GM23248 (cell line): ENCODE measurements around the gene FAM163A. TPM values are rescaled to one million over a fixed set of nuclear protein-coding genes. Genes with fewer than 3 reads are reported as not detected.
A peak's percentile ranks its signal among the peaks of the same experiment; 100 is the strongest.

Experiments
- DNase-seq: peaks from one replicate; pipeline ENCODE4 v3.0.0-alpha.2; 2015
- H2AFZ ChIP-seq: fragments of 200-600 bp; sonication (generic); 2 replicates; pipeline ENCODE4 v1.6.1; 2016; ENCODE audit warnings: antibody characterized with exemption
- H3F3A ChIP-seq: fragments of 200-600 bp; sonication (generic); 2 replicates; pipeline ENCODE4 v1.6.1; 2016; ENCODE audit warnings: mild to moderate bottlenecking, antibody characterized with exemption, mixed run types; ENCODE audit not compliant: insufficient read depth
- H3K27ac ChIP-seq: fragments of 200-600 bp; sonication (generic); 2 replicates; pipeline ENCODE4 v1.5.1; 2016; ENCODE audit warnings: mild to moderate bottlenecking
- H3K27me3 ChIP-seq: fragments of 200-600 bp; sonication (generic); replicated peaks from 2 replicates; pipeline ENCODE4 v1.6.1; 2016; ENCODE audit warnings: mild to moderate bottlenecking; ENCODE audit not compliant: insufficient read depth
- H3K36me3 ChIP-seq: fragments of 200-600 bp; sonication (generic); 2 replicates; pipeline ENCODE4 v1.6.1; 2016; ENCODE audit warnings: low read depth, mild to moderate bottlenecking
- H3K4me1 ChIP-seq: fragments of 200-600 bp; sonication (generic); 2 replicates; pipeline ENCODE4 v1.6.1; 2016; ENCODE audit warnings: mild to moderate bottlenecking; ENCODE audit not compliant: insufficient read depth
- H3K4me2 ChIP-seq: fragments of 200-600 bp; sonication (generic); one replicate; pipeline ENCODE4 v1.6.1; 2016; ENCODE audit warnings: mild to moderate bottlenecking; ENCODE audit not compliant: unreplicated experiment
- H3K4me3 ChIP-seq: fragments of 200-600 bp; sonication (generic); 2 replicates; pipeline ENCODE4 v1.5.1; 2016; ENCODE audit warnings: mild to moderate bottlenecking
- H3K79me2 ChIP-seq: fragments of 200-600 bp; sonication (generic); 2 replicates; pipeline ENCODE4 v1.6.1; 2016; ENCODE audit warnings: mild to moderate bottlenecking; ENCODE audit not compliant: insufficient read depth
- H3K9ac ChIP-seq: fragments of 200-600 bp; sonication (generic); 2 replicates; pipeline ENCODE4 v1.6.1; 2016; ENCODE audit warnings: mild to moderate bottlenecking
- H3K9me2 ChIP-seq: fragments of 200-600 bp; sonication (generic); 2 replicates; pipeline ENCODE4 v1.6.1; 2016; ENCODE audit warnings: mixed run types, mild to moderate bottlenecking, moderate library complexity; ENCODE audit not compliant: insufficient read depth
- H3K9me3 ChIP-seq: fragments of 200-600 bp; sonication (generic); one replicate; pipeline ENCODE4 v1.6.1; 2017; ENCODE audit warnings: low read depth
- H4K20me1 ChIP-seq: fragments of 200-600 bp; sonication (generic); 2 replicates; pipeline ENCODE4 v1.6.0; 2016; ENCODE audit not compliant: insufficient read depth
- EZH2 ChIP-seq: fragments of 200-600 bp; sonication (generic); IDR thresholded peaks from 2 replicates; pipeline ENCODE4 v1.6.1; 2018; ENCODE audit warnings: antibody characterized with exemption, mild to moderate bottlenecking; ENCODE audit not compliant: insufficient read depth, poor library complexity, severe bottlenecking
- EZH2phosphoT487 ChIP-seq: fragments of 200-600 bp; sonication (generic); IDR thresholded peaks from 2 replicates; pipeline ENCODE4 v1.6.1; 2018; ENCODE audit warnings: antibody characterized with exemption, moderate library complexity, mild to moderate bottlenecking, low read depth; ENCODE audit not compliant: insufficient read depth
- WGBS, 2 experiments: methylation state at CpG; one replicate each; pipeline ENCODE4 v1.1.6; 2015 to 2017; ENCODE audit warnings: low lambda C conversion rate in 2 of 2, low coverage in 1 of 2; ENCODE audit errors: missing lambda C conversion rate in 2 of 2; 5-methylcytosine and 5-hydroxymethylcytosine counted together
- in situ Hi-C: fragments of 300-500 bp; cut with MboI; formaldehyde crosslinking; loops from 2 replicates; pipeline ENCODE4 v1.15.0; 2020
- polyA plus RNA-seq: library from polyadenylated mRNA; unstranded; fragments of >200 nt; fragmentation: Nextera tagmentation; extraction: Ambion mirVana; gene quantifications from 2 replicates; pipeline ENCODE4 v1.2.1, GENCODE V29; 2016
- total RNA-seq: library from RNA; depleted of rRNA; stranded (reverse); fragments of >200 nt; shearing (Covaris generic); gene quantifications from 2 replicates; pipeline ENCODE4 v1.2.3, GENCODE V29; 2014

Gene FAM163A
- total and polyA plus RNA-seq, 2 experiments from 2014 or later, result not detected

DNA sequence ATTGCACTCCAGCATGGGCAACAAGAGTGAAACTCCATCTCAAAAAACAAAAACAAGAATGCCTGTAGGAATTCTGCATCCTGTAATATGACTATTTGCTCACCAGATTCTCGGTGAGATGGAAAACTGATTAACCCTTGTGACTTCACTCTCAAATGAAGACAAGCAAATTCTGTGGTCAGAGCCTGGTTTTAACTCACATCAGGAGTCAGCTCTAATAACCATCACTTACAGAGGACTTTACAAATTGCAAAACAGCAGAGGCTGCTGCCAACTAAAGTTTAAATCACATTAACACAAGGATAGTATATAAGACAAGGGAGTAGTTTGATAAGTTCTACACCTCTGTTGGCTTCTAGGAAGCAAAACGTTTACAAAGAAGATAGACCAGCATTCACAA, 35.7 kb upstream of the FAM163A start:
- no peak for DNase-seq
- Histone ChIP-seq H3K9me2 (no peaks in the 10 kb centered on the region), H3F3A (no peaks in the 10 kb centered on the region), H3K9me3 (no peaks in the 10 kb centered on the region), H3K4me3 (no peak overlapping the region), H3K27me3 (peaks cover 17% of the 10 kb centered on the region; the same call in 1 of the 2 replicates), H2AFZ (no peak overlapping the region), H3K79me2 (no peaks in the 10 kb centered on the region), H3K27ac (no peak overlapping the region), H4K20me1 (no peaks in the 10 kb centered on the region), H3K9ac (no peak overlapping the region), H3K4me2 (no peak overlapping the region), H3K4me1 (peaks cover 5% of the 10 kb centered on the region; the same call in 1 of the 2 replicates), H3K36me3 (no peaks in the 10 kb centered on the region)
- in situ Hi-C loops, result loop anchor here (5.0 kb wide), 1 partner anchor 100 kb away; no protein-coding TSS in a partner anchor
- TF ChIP-seq EZH2 (no peak), EZH2phosphoT487 (no peak)
- WGBS, 2 experiments, result 46% methylated on average over 2 of the region's 2 CpGs

DNA sequence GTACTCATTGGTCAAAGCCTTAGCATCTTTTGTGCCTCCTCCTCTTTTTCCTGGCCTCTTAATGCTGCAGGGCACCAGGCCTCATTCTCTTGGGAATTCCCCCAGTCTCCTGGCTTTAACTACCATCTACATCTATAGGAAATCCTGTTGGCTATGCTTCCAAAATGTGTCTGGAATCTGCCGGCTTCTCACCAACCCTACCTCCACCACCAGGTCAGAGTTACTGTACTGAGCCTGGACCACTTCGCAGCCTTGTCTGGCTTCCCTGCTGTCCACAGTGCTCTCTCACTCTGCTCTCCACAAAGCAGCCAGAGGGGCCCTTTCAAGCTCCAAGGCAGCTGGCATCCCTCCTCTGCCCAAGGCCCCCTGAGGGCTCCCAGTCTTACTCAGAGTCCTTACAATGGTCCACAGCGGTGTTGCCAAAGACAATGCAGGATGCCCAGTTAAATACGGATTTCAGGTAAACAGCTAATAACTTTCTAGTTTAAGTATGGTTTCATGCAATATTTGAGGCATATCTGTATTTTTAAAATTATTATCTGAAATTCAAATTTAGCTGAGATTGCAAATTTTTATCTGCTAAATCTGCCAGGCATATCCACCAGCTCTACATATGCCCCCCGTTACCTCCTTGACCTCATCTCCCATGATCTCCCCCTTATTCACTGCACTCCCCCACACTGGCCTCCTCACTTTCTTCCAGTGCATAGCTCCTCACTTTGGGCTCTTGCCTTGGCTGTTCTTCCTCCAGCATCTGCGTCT, 34.5 kb upstream of the FAM163A start:
- H3K4me2 ChIP-seq, result no peak overlapping the region
- H2AFZ ChIP-seq, result no peak overlapping the region
- WGBS, 2 experiments, result 69 to 74% methylated on average over 6 of the region's 6 CpGs
- H3K9ac ChIP-seq, result no peak overlapping the region
- H3K79me2 ChIP-seq, result no peaks in the 10 kb centered on the region
- H3K4me1 ChIP-seq, result peaks cover 5% of the 10 kb centered on the region; the same call in 1 of the 2 replicates
- H3F3A ChIP-seq, result no peaks in the 10 kb centered on the region
- H3K27ac ChIP-seq, result no peak overlapping the region
- DNase-seq, result no peak
- H3K4me3 ChIP-seq, result no peak overlapping the region
- no peak for TF ChIP-seq EZH2phosphoT487
- TF ChIP-seq EZH2, result no peak
- H3K9me3 ChIP-seq, result no peaks in the 10 kb centered on the region
- peaks cover 15% of the 10 kb centered on the region; the same call in 1 of the 2 replicates for H3K27me3 ChIP-seq
- in situ Hi-C loops, result loop anchor here (5.0 kb wide), 1 partner anchor 99 kb away; no protein-coding TSS in a partner anchor
- H3K36me3 ChIP-seq, result no peaks in the 10 kb centered on the region
- no peaks in the 10 kb centered on the region for H4K20me1 ChIP-seq
- no peaks in the 10 kb centered on the region for H3K9me2 ChIP-seq

DNA sequence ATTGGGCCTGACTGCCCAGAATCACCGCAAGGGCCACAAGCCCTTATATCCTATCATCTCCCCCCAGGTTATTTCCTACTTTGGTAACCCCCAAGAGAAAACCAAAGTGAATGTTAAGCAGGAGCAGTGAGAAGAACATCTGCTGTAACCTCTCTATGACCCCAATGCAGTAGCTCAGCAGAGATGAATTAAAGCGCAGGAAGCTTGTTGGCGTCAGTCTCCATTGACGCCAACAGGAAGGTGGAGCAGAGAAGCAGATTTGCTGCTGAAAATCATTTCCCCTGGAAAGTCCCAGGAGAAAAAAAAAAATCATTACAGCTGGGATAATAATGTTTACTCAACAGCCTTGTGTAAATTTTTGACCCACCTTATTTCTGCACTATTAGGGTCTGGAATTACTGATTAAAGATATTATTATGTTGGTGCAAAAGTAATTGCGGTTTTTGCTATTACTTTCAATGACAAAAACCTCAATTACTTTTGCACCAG, 33.2 kb upstream of the FAM163A start:
- peak; percentile 66 for DNase-seq
- no peaks in the 10 kb centered on the region for H3K36me3 ChIP-seq

DNA sequence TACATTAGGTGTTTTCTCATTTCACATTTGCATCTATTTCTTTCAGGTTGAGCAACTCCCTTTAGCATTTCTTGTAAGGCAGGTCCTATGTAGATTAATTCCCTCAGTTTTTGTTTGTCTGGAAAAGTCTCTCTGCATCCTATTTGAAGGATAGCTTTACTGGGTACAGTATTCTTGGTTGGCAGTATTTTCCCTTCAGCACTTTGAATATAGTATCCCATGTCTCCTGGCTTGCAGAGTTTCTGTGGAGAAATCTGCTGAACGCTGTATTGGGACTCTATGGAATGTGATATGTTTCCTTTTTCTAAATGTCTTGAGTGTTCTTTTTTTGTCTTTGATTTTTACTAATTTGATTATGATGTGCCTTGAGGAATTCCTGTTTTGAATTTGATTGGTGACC, 28.9 kb upstream of the FAM163A start:
- H3K27ac ChIP-seq, result no peak overlapping the region
- H3F3A ChIP-seq, result no peaks in the 10 kb centered on the region
- no peak overlapping the region for H2AFZ ChIP-seq
- no peaks in the 10 kb centered on the region for H3K79me2 ChIP-seq
- H3K9ac ChIP-seq, result no peak overlapping the region
- WGBS, 2 experiments, result 5 to 22% methylated on average over 1 of the region's 1 CpG
- no peaks in the 10 kb centered on the region for H3K9me3 ChIP-seq
- H3K36me3 ChIP-seq, result no peaks in the 10 kb centered on the region
- in situ Hi-C loops, result no loop called here
- no peaks in the 10 kb centered on the region for H3K9me2 ChIP-seq
- H4K20me1 ChIP-seq, result no peaks in the 10 kb centered on the region
- TF ChIP-seq EZH2phosphoT487, result no peak
- no peak for TF ChIP-seq EZH2
- DNase-seq, result no peak
- H3K4me3 ChIP-seq, result no peak overlapping the region
- 0 out of 2 replicates have a peak, but pooled peaks cover 10% of the 10 kb centered on the region for H3K27me3 ChIP-seq
- peaks cover 5% of the 10 kb centered on the region; the same call in 1 of the 2 replicates for H3K4me1 ChIP-seq
- H3K4me2 ChIP-seq, result no peak overlapping the region

More for the DNA sequence above, 33.2 kb upstream of the FAM163A start:
- H4K20me1 ChIP-seq, result no peaks in the 10 kb centered on the region
- no peak overlapping the region for H2AFZ ChIP-seq
- no peaks in the 10 kb centered on the region for H3F3A ChIP-seq
- TF ChIP-seq EZH2 (no peak), EZH2phosphoT487 (no peak)
- no peaks in the 10 kb centered on the region for H3K9me3 ChIP-seq
- peaks cover 5% of the 10 kb centered on the region; the same call in 1 of the 2 replicates for H3K4me1 ChIP-seq
- H3K27me3 ChIP-seq, result 0 out of 2 replicates have a peak, but pooled peaks cover 10% of the 10 kb centered on the region
- H3K9me2 ChIP-seq, result no peaks in the 10 kb centered on the region
- H3K4me3 ChIP-seq, result no peak overlapping the region
- no peak overlapping the region for H3K9ac ChIP-seq
- 21 to 22% methylated on average over 5 of the region's 5 CpGs for WGBS, 2 experiments
- H3K79me2 ChIP-seq, result no peaks in the 10 kb centered on the region
- in situ Hi-C loops, result loop anchor here (5.0 kb wide), 1 partner anchor 97 kb away; no protein-coding TSS in a partner anchor
- no peak overlapping the region for H3K27ac ChIP-seq
- H3K4me2 ChIP-seq, result peak overlapping the region; percentile 27
